DND-41 (cell line): ENCODE measurements around the gene FRMD3.

Source experiments
- ATAC-seq: fragments of 200-7000 bp; cut with Tn5 transposase; 3 replicates; pipeline ENCODE4 v1.9.1; 2021; ENCODE audit warnings: low read depth; ENCODE audit not compliant: insufficient read depth
- DNase-seq: peaks from one replicate; pipeline ENCODE4 v3.0.0-alpha.2; 2020
- H2AFZ ChIP-seq: 2 replicates; pipeline ENCODE4 v1.6.0; 2012; ENCODE audit warnings: low read depth, low read length
- H3K27ac ChIP-seq: 2 replicates; pipeline ENCODE4 v1.5.1; 2012; ENCODE audit warnings: low read length, inconsistent platforms
- H3K27me3 ChIP-seq: fragments of 200-600 bp; sonication (generic); 2 replicates; pipeline ENCODE4 v1.6.0; 2012; ENCODE audit warnings: low read length, mild to moderate bottlenecking, inconsistent platforms; ENCODE audit not compliant: insufficient read depth, poor library complexity
- H3K36me3 ChIP-seq: 2 replicates; pipeline ENCODE4 v1.5.1; 2012; ENCODE audit warnings: low read length, inconsistent platforms; ENCODE audit not compliant: insufficient read depth
- H3K4me1 ChIP-seq: 2 replicates; pipeline ENCODE4 v1.5.1; 2012; ENCODE audit warnings: mild to moderate bottlenecking, low read length; ENCODE audit not compliant: insufficient read depth
- H3K4me2 ChIP-seq: 2 replicates; pipeline ENCODE4 v1.6.0; 2012; ENCODE audit warnings: mild to moderate bottlenecking, moderate library complexity, low read length, inconsistent platforms; ENCODE audit not compliant: insufficient read depth
- H3K4me3 ChIP-seq, 2 experiments: fragments of 200-600 bp in 1 of 2; shearing (Covaris generic) in 1 of 2; 2 replicates each; pipeline ENCODE4 v1.5.1; 2012 to 2016; ENCODE audit warnings: inconsistent platforms in 2 of 2, low read length in 2 of 2, mild to moderate bottlenecking in 2 of 2, low read depth in 1 of 2, moderate library complexity in 1 of 2
- H3K79me2 ChIP-seq: 2 replicates; pipeline ENCODE4 v1.6.0; 2012; ENCODE audit warnings: low read length, inconsistent platforms; ENCODE audit not compliant: insufficient read depth
- H3K9ac ChIP-seq: 2 replicates; pipeline ENCODE4 v1.6.0; 2012; ENCODE audit warnings: low read depth, mild to moderate bottlenecking, inconsistent platforms, low read length, moderate library complexity
- H3K9me3 ChIP-seq: 2 replicates; pipeline ENCODE4 v1.5.1; 2012; ENCODE audit warnings: low read length, moderate library complexity, mild to moderate bottlenecking, inconsistent platforms; ENCODE audit not compliant: insufficient read depth, severe bottlenecking
- H4K20me1 ChIP-seq: 2 replicates; pipeline ENCODE4 v1.6.0; 2012; ENCODE audit warnings: low read length; ENCODE audit not compliant: insufficient read depth
- CTCF ChIP-seq: IDR thresholded peaks from 2 replicates; pipeline ENCODE4 v1.5.1; 2012; ENCODE audit warnings: borderline replicate concordance, low read length, moderate library complexity, mild to moderate bottlenecking; ENCODE audit not compliant: poor library complexity, severe bottlenecking; ENCODE audit errors: extremely low read depth
- EZH2 ChIP-seq: IDR thresholded peaks from 3 replicates; pipeline ENCODE4 v1.6.1; 2012; ENCODE audit warnings: borderline replicate concordance, low read depth, mild to moderate bottlenecking, moderate library complexity, low read length, inconsistent platforms; ENCODE audit not compliant: severe bottlenecking

The FRMD3 gene

DNA sequence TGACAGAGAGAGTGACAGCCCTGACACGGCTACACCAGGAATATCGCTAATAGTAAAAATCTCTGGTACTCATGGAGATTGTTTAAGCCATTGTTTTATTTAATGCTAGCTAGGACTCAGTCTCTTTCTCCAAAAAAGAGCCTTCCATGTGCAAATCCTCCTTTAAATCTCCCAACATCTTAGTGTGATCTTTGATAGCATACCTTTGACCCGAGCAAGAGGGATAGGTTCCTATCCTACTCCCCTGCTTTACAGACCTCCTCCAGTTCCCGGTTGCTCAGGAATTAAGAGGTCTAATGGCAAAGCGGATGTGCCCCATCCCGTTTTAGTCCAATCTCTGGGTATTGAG, 663 bp upstream of the FRMD3 start:
- H3K27ac ChIP-seq: no peak overlapping the region
- no peaks in the 10 kb centered on the region for H3K9me3 ChIP-seq
- no peaks in the 10 kb centered on the region for H3K4me1 ChIP-seq
- no peaks in the 10 kb centered on the region for H3K36me3 ChIP-seq
- no peak overlapping the region for H3K4me3 ChIP-seq
- TF ChIP-seq CTCF (no peak), EZH2 (no peak)
- DNase-seq: no peak
- H4K20me1 ChIP-seq: no peaks in the 10 kb centered on the region
- H3K79me2 ChIP-seq: no peaks in the 10 kb centered on the region
- no peaks in the 10 kb centered on the region for H3K27me3 ChIP-seq
- H3K4me2 ChIP-seq: no peak overlapping the region
- ATAC-seq: no peak
- no peak overlapping the region for H2AFZ ChIP-seq
- no peak overlapping the region for H3K9ac ChIP-seq

GRCh38 chr9:83537331-83538171, 650 bp downstream of the FRMD3 start:
- Histone ChIP-seq H3K27ac (no peak overlapping the region), H3K9ac (no peak overlapping the region), H3K79me2 (no peaks in the 10 kb centered on the region), H3K27me3 (no peaks in the 10 kb centered on the region), H2AFZ (no peak overlapping the region), H3K4me1 (no peaks in the 10 kb centered on the region), H4K20me1 (no peaks in the 10 kb centered on the region), H3K9me3 (no peaks in the 10 kb centered on the region), H3K36me3 (no peaks in the 10 kb centered on the region), H3K4me3 (no peak overlapping the region), H3K4me2 (no peak overlapping the region)
- no peak for TF ChIP-seq EZH2
- DNase-seq (no peak), ATAC-seq (no peak)

DNA sequence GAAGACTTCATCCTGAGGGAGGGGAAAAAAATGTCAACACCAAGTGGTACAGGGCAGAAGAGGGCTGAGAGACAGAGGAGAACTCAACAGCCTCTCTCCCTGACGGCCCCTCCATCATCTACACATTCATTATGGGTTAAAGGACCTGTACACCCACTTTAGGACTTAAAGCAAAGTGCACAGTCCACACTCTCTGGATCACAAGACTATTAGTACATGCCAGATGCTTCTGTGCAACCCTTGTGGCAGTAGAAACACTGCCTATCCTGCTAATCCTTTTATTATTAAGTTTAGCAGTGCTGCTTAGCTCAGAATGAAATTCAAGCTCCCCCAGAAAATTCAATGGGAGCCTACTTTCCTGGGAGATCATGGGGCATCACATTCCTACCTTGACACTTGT, 1.9 kb downstream of the FRMD3 start:
- Histone ChIP-seq H3K4me2 (no peak overlapping the region), H3K27me3 (no peaks in the 10 kb centered on the region), H2AFZ (no peak overlapping the region), H4K20me1 (no peaks in the 10 kb centered on the region), H3K4me3 (no peak overlapping the region), H3K9me3 (no peaks in the 10 kb centered on the region), H3K79me2 (no peaks in the 10 kb centered on the region), H3K9ac (no peak overlapping the region), H3K36me3 (no peaks in the 10 kb centered on the region), H3K4me1 (no peaks in the 10 kb centered on the region), H3K27ac (no peak overlapping the region)
- ATAC-seq (no peak), DNase-seq (no peak)
- no peak for TF ChIP-seq EZH2
- no peak for TF ChIP-seq CTCF

GRCh38 chr9:83535736-83536135, 2.5 kb downstream of the FRMD3 start:
- Histone ChIP-seq H3K27ac (no peak overlapping the region), H2AFZ (no peak overlapping the region), H3K4me1 (no peaks in the 10 kb centered on the region), H3K4me2 (no peak overlapping the region), H3K36me3 (no peaks in the 10 kb centered on the region), H4K20me1 (no peaks in the 10 kb centered on the region), H3K4me3 (no peak overlapping the region), H3K9ac (no peak overlapping the region), H3K27me3 (no peaks in the 10 kb centered on the region), H3K79me2 (no peaks in the 10 kb centered on the region), H3K9me3 (no peaks in the 10 kb centered on the region)
- ATAC-seq (no peak), DNase-seq (no peak)
- TF ChIP-seq EZH2 (no peak), CTCF (no peak)
